ENCODE measurements around the gene TRDMT1.

TRDMT1 gene

DNA sequence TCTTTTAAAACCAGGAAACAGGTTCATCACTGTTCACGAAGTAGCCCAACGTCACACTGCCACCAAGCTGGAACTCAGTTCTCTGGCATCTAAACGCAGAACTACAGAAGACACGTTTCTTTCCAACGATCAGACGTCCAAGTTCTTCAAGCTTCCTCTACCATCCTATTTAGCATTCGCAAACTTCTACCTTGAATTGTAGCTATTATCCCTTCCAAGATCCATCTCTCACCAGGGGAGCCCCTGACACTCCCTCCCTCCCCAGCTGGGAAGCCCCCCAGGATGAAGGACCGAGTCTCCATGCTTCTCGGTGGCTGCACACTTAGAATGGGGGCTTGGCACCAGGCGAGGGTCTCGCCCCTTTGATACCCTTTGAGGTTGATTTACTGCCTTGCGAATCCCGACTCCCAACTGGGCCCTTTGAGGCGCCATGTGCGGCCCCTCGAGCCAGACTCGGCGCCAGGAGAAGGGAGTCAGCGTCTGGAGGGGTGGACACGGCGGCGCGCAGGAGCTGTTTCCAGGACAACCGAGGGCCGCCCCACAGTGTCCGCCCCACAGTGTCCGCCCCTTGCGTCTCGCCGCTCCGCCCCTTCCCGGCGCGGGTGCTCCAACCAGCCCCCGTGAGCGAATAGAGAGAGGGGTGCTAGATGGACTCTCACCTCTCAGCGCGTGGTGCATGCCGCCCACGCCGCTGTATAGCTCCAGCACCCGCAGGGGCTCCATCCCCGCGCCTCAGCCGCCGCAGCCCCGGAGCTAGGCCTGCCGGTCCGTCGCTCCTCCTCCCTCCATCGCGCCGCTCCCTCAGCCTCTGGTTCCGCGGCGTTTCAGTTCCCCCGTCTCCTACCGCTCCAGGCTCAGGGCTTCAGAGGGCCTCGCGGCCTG, at the start of gene TRDMT1:
TSS of gene TRDMT1 (minus strand) at position 761 of the 882 bp plus-strand sequence. CDS start at position 723, 38 bp downstream.
- peak; percentile 85 for DNase-seq (ENCODE audit: low read depth)

DNA sequence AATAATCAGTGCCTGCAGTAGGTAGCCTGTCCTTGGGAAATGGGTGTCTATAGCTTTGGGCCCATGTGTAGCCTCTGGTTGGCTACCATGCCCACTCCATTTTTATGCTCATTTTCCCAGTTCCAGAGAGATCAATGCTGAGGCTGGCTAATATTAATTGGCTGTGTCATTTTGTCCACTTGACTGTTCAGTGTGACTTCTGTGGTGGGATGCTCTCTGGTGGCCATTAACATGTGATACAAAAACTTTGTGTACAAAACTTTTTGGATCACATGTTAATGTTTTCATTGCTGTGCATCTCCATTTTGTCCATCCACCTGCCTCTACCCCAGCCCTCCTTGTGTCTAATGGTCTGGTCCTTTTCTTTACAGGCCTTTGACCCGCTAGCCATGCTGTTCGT, 49.3 kb upstream of the TRDMT1 start:
- no peak for DNase-seq (ENCODE audit: low read depth)

DNA sequence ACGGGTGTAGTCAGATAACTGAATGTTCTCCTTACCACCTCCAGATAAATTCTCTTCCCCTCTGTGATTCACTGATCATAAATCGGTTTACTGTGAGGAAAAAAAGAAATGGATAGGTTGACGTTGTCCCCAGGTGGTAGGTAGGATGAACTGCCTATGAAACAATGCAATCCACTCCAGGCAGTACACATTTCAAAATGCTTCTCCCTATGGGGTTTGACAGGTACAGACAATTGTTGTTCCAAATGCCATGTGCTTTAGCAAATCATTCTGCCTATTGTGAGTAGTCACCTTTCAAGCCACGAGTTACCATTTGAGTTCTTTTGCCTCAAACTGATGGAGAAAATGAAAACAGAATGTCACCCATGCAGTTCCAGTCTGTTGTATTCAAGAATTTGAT, 48.3 kb upstream of the TRDMT1 start:
- DNase-seq (ENCODE audit: low read depth), result no peak

GRCh38 chr10:17248964-17249363, 47.5 kb upstream of the TRDMT1 start:
- DNase-seq (ENCODE audit: low read depth), result no peak

DNA sequence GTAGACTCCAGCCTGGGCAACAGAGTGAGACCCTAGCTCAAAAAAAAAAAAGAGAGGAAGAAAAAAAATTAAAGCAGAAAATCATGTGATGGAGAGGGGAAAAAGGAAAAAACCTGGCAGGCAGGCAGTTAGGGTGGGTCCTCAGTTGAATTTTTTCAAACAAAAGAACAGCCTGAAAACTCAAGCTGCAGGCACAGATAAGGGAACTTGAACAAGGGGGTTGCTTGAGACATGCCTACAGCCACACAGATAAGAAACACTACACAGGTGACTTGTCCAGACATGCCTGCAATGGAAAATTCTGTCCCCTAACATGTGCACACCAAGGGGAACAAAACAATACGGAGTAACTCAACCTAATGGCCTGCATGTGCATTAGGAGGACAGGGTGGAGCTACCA, 45.7 kb upstream of the TRDMT1 start:
- no peak for DNase-seq (ENCODE audit: low read depth)

DNA sequence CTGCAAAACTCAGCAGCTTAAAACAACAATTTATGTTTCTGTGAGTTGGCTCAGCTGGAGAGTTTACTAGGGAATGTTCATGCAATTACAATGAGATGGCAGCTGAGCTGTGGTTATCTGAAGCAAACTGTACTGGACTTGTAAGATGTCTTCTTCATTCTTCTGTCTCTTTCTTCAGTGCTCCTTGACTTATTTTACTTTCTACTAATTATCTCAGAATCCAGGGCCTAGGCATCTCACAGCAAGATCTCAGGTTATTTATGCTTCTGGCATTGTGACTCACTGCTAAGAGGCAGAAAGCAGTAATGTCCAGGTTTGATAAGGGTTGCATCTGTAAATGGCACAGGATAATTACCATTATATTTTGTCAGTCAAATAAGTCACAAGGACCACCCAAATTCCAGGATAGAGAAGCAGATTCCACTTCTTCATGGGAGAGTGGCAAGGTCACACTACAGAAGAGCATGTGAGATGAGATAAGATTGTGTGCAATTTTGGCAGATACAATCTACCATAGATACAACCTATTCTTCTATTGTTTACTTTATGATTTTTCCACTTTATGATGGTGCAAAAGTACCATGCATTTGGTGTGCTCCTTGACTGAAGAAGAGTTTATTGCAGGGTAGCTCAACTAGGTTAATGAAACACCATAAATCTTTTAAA, 43.4 kb upstream of the TRDMT1 start:
- DNase-seq (ENCODE audit: low read depth), result peak; percentile 49

DNA sequence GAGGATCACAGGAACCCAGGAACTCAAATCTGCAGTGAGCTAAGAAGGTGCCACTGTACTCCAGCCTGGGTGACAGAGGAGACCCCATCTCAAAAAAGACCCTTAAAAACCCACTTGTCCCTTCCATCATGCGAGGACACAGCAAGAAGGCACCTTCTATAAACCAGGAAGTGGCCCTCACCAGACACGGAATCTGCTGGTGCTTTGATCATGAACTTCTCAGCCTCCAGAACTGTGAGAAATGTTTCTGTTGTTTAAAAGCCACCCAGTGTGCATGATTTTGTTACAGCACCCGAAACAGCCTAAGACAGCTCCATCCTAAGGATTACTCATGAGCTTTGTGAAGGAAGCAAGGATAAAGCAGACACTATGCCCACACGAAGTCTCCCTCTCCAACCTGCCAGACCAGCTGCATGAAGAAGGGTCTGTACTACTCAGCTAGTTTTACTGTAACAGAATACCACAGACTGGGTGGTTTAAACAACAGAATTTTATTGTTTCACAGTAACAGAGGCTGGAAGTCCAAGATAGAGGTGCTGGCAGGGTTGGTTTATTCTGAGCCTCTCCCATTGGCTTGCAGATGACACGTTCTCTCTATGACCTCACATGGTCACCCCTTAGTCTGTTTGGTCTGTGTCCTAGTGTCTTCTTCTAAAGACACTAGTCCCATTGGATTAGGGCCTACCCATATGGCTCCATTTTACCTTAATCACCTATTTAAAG, 40.3 kb upstream of the TRDMT1 start:
- no peak for DNase-seq (ENCODE audit: low read depth)

GRCh38 chr10:17240616-17241015, 39.1 kb upstream of the TRDMT1 start:
- DNase-seq (ENCODE audit: low read depth), result no peak

GRCh38 chr10:17240096-17240495, 38.6 kb upstream of the TRDMT1 start:
- DNase-seq (ENCODE audit: low read depth), result no peak

DNA sequence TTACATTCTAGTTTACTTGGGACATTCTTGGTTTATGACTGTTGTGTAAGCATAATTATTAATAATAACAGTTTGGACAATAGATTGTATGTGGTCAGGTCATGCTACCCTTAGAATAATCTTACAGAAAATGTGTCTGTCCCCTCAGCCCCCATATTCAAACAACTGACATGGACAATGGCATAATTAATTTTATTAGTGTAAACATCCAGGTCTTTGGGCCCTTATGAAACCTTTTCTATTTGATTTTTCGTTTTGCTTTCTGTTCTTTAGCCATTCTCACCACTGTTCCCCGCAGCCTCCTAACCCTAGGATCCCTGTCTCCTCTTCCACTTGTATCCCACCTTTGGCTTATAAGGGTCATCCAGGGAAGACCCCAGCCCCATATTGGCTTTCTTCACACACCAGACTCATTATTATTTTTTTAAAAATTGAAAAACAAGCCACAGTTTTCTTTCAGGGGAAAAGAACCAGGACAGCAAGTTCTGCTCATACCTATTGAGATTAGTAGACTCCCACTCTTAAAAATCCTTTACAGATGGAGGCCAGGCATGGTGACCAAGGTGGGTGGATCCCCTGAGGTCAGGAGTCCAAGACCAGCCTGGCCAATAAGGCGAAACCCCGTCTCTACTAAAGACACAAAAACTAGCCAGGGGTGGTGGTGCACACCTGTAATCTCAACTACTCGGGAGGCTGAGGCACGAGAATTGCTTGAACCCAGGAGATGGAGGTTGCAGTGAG, 38.0 kb upstream of the TRDMT1 start:
- no peak for DNase-seq (ENCODE audit: low read depth)

DNA sequence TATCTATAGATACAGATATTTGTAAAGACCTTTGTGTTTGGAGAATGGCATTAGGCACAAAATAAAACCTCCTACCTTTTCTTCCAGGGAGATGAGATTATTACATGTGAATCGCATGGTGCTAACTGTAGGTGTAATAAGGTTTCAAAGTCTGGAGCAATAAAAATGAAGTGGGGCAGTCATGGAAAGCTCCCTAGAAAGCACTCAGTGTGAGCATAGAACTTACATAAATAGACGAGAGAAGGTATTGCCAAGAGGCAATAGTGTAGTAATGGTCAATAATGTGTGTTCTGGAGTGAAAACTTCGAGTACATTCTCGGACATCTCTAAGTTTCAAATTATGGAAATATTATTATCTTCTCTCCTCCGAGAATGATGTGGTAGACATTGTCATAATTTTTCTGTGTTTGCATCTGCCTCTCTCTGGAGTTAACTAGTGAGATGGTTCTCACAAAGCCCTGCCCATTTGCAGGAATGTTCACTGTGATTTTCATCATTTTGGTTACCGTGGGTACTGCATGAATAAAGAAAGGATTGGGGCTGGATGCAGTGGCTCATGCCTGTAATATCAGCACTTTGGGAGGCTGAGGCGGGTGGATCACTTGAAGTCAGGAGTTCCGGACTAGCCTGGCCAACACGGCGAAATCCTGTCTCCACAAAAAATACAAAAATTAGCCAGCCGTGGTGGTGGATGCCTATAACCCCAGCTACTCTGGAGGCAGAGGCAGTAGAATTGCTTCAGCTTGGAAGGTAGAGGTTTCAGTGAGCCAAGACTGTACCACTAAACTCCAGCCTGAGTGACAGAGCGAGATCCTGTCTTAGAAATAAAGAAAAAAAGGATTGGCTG, 37.2 kb upstream of the TRDMT1 start:
- DNase-seq (ENCODE audit: low read depth), result peak; percentile 51

DNA sequence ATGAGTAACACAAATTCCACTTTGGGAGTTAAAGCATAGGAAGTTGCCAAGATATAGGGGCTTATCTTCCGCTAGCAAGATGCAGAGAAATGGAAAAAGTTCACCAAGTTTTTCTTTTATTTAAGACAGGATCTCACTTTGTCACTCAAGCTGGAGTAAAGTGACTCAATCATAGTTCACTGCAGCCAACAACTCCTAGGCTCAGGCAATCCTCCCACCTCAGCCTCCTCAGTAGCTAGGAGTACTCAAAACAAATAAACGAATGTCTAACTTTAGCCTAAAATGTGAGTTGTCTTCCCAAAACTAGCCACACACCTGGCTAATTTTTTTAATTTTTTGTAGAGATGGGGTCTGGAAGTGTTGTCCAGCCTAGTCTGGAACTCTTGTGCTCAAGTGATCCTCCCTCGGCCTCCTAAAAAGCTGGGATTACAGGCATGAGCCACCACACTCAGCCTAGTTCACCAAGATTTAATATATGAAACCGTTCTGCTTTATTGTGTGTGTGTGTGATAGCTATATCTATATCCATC, 36.5 kb upstream of the TRDMT1 start:
- DNase-seq (ENCODE audit: low read depth), result no peak

DNA sequence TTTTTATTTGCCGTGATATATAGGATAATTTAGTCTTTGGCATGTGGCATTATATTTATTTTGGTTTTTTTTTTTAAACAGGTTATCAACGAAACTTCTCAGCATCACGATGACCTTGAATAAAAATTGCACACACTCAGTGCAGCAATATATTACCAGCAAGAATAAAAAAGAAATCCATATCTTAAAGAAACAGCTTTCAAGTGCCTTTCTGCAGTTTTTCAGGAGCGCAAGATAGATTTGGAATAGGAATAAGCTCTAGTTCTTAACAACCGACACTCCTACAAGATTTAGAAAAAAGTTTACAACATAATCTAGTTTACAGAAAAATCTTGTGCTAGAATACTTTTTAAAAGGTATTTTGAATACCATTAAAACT, 35.7 kb upstream of the TRDMT1 start:
- DNase-seq (ENCODE audit: low read depth), result no peak

- no peak for DNase-seq (ENCODE audit: low read depth)
These were observed 35.1 kb upstream of the TRDMT1 start for GRCh38 chr10:17236468-17237148.

DNA sequence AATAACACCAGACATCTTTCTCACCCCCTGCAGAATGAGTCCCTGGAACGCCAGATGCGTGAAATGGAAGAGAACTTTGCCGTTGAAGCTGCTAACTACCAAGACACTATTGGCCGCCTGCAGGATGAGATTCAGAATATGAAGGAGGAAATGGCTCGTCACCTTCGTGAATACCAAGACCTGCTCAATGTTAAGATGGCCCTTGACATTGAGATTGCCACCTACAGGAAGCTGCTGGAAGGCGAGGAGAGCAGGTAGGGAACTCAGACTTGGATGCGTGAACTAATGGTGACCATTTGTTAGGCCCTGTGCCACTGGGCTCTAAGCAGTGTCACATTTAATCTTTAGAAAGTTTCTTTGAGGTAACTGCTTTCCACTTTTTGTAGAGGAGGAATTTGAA, 33.7 kb upstream of the TRDMT1 start:
- DNase-seq (ENCODE audit: low read depth), result no peak

GRCh38 chr10:17234431-17234945, 33.0 kb upstream of the TRDMT1 start:
- DNase-seq (ENCODE audit: low read depth), result no peak

GRCh38 chr10:17233286-17233991, 32.0 kb upstream of the TRDMT1 start:
- DNase-seq (ENCODE audit: low read depth), result no peak

- DNase-seq (ENCODE audit: low read depth), result peak; percentile 37
These were observed 30.9 kb upstream of the TRDMT1 start for GRCh38 chr10:17232276-17232960.

DNA sequence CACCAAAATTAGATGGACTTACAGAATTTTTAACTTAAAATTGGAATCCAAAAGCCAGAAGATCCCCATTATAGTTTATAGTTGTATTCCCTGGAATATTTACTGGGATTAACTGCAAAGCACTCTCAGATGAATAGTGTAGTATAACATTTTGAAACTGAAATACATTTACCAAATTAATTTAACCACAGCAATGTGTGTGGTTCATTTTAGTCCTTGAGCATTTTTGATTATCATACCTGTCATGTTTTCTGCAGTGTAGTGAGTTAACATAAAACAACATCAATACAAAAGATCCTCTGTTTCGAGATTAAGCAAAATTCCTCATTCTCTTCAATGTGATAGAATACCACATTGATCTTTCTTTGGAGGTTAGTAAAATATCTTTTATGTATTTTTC, 30.3 kb upstream of the TRDMT1 start:
- no peak for DNase-seq (ENCODE audit: low read depth)
